ENCODE data around the gene ACAP1.

The ACAP1 gene

DNA sequence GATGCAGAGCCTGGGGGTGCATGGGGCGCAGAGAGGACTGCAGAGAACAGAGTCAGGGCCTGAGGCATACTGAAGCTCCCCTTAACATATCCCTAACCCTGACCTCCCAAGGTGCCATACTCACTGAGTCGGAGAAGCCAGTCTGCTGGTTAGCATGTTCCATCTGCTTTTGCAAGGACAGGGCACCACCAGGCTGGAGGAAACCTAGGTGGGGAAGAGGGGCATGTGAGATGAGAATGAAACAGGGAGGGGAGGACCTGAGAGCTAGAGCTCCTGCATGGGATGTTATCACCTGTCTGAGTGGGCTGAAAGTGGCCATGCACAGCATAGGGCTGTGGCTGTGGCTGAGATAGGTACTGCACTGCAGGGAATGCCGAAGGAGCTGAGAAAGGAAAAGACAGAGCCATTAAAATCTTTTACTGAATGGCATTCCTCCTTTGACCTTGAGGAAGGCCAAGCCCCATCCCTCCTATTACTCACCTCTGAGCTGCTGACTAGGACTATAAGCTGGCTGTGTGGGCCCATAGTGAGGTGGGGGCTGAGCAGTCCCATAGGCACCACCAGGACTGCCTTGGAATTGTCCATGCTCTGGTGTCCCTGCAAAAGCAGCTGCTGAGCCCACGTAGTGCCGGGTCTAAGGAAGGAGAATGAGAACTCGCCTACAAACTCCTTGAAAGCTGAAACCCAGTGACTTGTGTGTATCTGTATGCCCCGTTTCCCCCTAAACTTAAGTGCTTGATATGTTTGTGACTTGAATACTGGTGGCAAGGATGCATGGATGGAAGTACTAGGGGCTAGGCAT lies 23.0 kb upstream of the ACAP1 start:
- Histone ChIP-seq H3K4me3 (ENCODE audit: low read length) (peak overlapping the region; percentile 90), H3K9me3 (ENCODE audit: control insufficient read depth, low read length) (no peaks in the 10 kb centered on the region), H3K27me3 (replicated peaks; ENCODE audit: control insufficient read depth, insufficient read depth, low read length) (no peaks in the 10 kb centered on the region), H3K4me1 (ENCODE audit: control insufficient read depth, insufficient read depth, low read length) (peaks cover 56% of the 10 kb centered on the region), H3K36me3 (ENCODE audit: control insufficient read depth, insufficient read depth, low read length, severe bottlenecking) (peaks cover 66% of the 10 kb centered on the region), H3K9ac (ENCODE audit: low read length) (peak overlapping the region; percentile 91)
- no peak for DNase-seq (ENCODE audit: low read depth)

DNA sequence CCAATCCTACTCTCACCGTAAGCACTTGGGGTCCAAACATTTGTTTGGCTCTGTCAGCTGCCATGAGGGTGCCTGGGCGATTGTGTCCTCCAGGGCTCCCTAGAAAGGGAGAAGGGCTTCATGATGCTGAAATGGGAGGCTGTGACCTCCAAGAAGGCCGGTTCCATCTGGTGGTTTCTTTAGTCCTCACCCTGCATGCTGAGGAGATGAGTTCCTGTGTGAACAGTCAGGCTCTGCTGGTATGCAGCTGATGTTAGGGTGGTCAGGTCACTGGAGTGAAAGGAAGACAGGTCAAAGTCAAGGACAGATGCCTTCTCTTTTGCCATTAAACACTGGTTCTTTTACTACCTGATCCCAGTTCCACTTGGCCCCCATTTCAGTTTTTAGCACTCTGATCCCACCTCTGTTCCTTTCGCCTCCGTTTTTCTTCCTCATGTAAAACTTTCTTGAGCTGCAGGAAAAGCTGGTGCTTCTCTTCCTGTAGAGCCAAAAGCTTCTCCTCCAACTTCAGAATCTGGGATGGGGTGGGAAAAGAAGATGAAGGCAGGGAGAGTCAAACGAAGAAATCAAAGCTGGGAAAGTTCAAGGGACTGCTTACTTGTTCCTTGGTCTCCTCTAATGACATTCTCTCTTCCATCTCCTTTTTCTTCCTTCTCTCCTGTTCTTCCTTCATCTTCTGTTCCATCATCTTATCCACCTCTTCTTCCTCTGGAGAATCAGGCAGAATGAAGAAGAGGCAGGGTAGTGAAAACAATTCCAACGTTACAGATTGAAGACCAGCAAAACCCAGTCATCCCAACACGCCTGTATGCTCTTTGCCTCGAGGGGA lies 22.2 kb upstream of the ACAP1 start:
- no peaks in the 10 kb centered on the region for H3K27me3 ChIP-seq (replicated peaks; ENCODE audit: control insufficient read depth, insufficient read depth, low read length)
- H3K36me3 ChIP-seq (ENCODE audit: control insufficient read depth, insufficient read depth, low read length, severe bottlenecking): peaks cover 74% of the 10 kb centered on the region
- peak overlapping the region; percentile 90 for H3K4me3 ChIP-seq (ENCODE audit: low read length)
- peaks cover 55% of the 10 kb centered on the region for H3K4me1 ChIP-seq (ENCODE audit: control insufficient read depth, insufficient read depth, low read length)
- no peaks in the 10 kb centered on the region for H3K9me3 ChIP-seq (ENCODE audit: control insufficient read depth, low read length)
- H3K9ac ChIP-seq (ENCODE audit: low read length): peak overlapping the region; percentile 91
- DNase-seq (ENCODE audit: low read depth): no peak

GRCh38 chr17:7314719-7315569 lies 21.4 kb upstream of the ACAP1 start, which contains the start of gene GPS2:
GPS2 (minus strand) TSS chr17:7315360; CDS start chr17:7315052, 308 bp downstream.
- DNase-seq (ENCODE audit: low read depth): peak; percentile 93
- no peaks in the 10 kb centered on the region for H3K9me3 ChIP-seq (ENCODE audit: control insufficient read depth, low read length)
- peak within 1 kb of the TSS; percentile 90 for H3K4me3 ChIP-seq (ENCODE audit: low read length)
- H3K36me3 ChIP-seq (ENCODE audit: control insufficient read depth, insufficient read depth, low read length, severe bottlenecking): peaks cover 67% of the 10 kb centered on the region
- no peaks in the 10 kb centered on the region for H3K27me3 ChIP-seq (replicated peaks; ENCODE audit: control insufficient read depth, insufficient read depth, low read length)
- peak within 1 kb of the TSS; percentile 91 for H3K9ac ChIP-seq (ENCODE audit: low read length)
- peaks cover 46% of the 10 kb centered on the region for H3K4me1 ChIP-seq (ENCODE audit: control insufficient read depth, insufficient read depth, low read length)

DNA sequence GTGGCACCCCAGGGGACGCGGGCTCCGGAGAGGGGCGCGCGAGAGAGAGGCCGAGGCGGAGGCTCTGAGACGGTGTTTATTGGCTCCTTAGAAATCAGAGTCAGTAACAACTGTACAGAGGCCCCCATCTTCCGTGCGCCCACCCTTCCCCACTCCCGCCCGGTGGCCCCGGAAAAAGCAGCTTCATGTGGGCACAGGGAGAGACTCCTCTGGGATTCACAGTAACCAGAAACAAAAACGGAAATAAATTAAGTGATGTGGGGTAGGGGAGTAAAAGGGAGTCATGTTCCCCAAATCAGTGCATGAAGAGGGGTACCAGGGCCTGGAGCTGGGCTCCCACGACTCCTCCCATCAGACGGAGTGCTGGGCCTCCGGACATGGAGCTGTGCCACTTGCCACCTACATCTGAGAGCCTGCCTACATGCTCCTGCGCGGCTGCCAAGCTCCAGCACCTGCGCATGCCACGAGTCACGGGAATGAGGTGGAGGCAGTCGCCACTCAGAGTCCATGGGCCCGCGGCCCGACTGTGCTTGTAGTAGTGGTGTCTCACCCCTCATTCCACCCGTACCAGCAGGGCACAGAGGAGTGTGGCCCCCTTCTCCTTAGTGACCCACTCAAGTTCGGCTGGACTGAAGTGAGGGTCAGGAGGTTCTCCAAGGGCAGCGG lies 20.6 kb upstream of the ACAP1 start:
- Histone ChIP-seq H3K36me3 (ENCODE audit: control insufficient read depth, insufficient read depth, low read length, severe bottlenecking) (peaks cover 65% of the 10 kb centered on the region), H3K4me1 (ENCODE audit: control insufficient read depth, insufficient read depth, low read length) (peaks cover 39% of the 10 kb centered on the region), H3K27me3 (replicated peaks; ENCODE audit: control insufficient read depth, insufficient read depth, low read length) (no peaks in the 10 kb centered on the region), H3K9ac (ENCODE audit: low read length) (peak overlapping the region; percentile 91), H3K4me3 (ENCODE audit: low read length) (peak overlapping the region; percentile 90), H3K9me3 (ENCODE audit: control insufficient read depth, low read length) (no peaks in the 10 kb centered on the region)
- DNase-seq (ENCODE audit: low read depth): no peak

GRCh38 chr17:7317161-7317803 lies 19.0 kb upstream of the ACAP1 start:
- Histone ChIP-seq H3K4me3 (ENCODE audit: low read length) (no peak overlapping the region), H3K27me3 (replicated peaks; ENCODE audit: control insufficient read depth, insufficient read depth, low read length) (no peaks in the 10 kb centered on the region), H3K36me3 (ENCODE audit: control insufficient read depth, insufficient read depth, low read length, severe bottlenecking) (peaks cover 66% of the 10 kb centered on the region), H3K9ac (ENCODE audit: low read length) (no peak overlapping the region), H3K9me3 (ENCODE audit: control insufficient read depth, low read length) (no peaks in the 10 kb centered on the region), H3K4me1 (ENCODE audit: control insufficient read depth, insufficient read depth, low read length) (peaks cover 29% of the 10 kb centered on the region)
- DNase-seq (ENCODE audit: low read depth): no peak

DNA sequence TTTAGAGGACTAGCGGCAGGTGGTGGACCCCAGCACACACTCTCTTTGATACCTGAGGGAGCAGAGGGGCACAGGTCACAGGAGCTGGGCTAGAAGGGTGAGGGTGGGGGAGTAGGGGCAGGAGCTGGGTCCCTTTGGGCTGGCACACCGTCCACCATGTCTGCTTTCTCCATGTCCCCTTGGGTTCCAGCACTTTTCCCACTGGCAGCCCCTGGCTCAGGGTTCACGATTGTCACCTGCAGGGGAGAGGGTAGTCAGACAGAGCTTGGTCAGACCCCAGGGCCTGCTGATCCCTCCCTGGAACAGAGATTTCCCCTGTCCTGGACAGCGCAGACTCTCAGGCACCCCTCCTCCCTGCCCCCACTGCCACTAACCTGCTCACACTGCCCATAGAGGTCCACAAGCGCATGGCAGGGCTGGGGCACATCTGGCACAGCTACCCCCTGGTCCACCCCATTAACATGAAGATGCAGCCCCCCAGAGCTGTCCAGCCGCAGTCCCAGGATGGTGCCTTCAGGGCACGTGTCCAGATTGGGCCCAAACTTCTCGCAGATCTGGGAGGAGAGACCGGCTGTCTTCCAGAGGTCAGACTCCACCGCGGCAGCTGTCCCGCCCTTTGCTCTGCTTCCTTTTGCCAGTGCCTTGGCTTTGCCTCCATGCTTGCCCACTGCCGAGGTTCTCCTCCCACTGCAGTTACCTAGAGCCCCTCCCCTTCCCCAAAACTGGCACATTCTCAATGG lies 18.0 kb upstream of the ACAP1 start:
- Histone ChIP-seq H3K27me3 (replicated peaks; ENCODE audit: control insufficient read depth, insufficient read depth, low read length) (no peaks in the 10 kb centered on the region), H3K9me3 (ENCODE audit: control insufficient read depth, low read length) (no peaks in the 10 kb centered on the region), H3K4me3 (ENCODE audit: low read length) (no peak overlapping the region), H3K9ac (ENCODE audit: low read length) (no peak overlapping the region), H3K4me1 (ENCODE audit: control insufficient read depth, insufficient read depth, low read length) (peaks cover 19% of the 10 kb centered on the region), H3K36me3 (ENCODE audit: control insufficient read depth, insufficient read depth, low read length, severe bottlenecking) (peaks cover 66% of the 10 kb centered on the region)
- no peak for DNase-seq (ENCODE audit: low read depth)

- H3K4me1 ChIP-seq (ENCODE audit: control insufficient read depth, insufficient read depth, low read length): no peaks in the 10 kb centered on the region
- no peak for DNase-seq (ENCODE audit: low read depth)
- H3K4me3 ChIP-seq (ENCODE audit: low read length): no peak overlapping the region
- no peak overlapping the region for H3K9ac ChIP-seq (ENCODE audit: low read length)
- H3K27me3 ChIP-seq (replicated peaks; ENCODE audit: control insufficient read depth, insufficient read depth, low read length): no peaks in the 10 kb centered on the region
- no peaks in the 10 kb centered on the region for H3K9me3 ChIP-seq (ENCODE audit: control insufficient read depth, low read length)
- H3K36me3 ChIP-seq (ENCODE audit: control insufficient read depth, insufficient read depth, low read length, severe bottlenecking): peaks cover 77% of the 10 kb centered on the region
These were observed 14.9 kb upstream of the ACAP1 start for GRCh38 chr17:7321466-7321865.

DNA sequence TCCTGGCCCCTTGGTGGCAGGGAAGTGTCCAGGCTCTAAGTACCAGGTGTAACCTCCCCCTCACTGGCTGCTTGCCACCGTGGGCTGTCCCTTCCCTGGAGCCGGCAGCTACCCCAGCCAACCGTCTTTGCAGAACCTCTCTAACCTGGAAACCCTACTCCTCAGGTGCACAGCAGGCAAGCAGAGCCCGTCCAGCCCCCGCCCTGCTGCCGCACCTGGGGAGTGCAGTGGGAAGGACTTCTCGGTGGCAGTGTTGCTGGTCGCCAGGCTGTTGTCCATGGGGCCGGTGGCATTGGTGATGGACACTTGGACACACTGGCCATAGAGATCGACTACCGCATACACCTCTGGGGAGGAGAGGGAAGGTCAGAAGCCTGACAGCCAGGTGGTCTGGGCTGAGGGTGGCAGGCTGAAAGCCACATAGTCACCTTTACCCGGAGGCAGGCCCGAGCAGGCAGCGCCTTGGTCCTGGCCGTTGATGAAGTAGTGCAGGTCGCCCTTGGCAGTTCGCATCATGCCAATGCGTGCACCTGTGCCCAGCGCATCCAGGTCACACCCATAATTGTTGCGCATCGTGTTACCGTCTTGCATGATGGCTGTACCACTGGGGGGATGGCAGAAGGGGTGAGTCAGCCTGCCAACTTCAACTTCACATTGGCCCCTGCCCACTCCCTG lies 13.7 kb upstream of the ACAP1 start:
- DNase-seq (ENCODE audit: low read depth): no peak
- no peaks in the 10 kb centered on the region for H3K9me3 ChIP-seq (ENCODE audit: control insufficient read depth, low read length)
- peaks cover 2% of the 10 kb centered on the region for H3K4me1 ChIP-seq (ENCODE audit: control insufficient read depth, insufficient read depth, low read length)
- H3K9ac ChIP-seq (ENCODE audit: low read length): no peak overlapping the region
- H3K27me3 ChIP-seq (replicated peaks; ENCODE audit: control insufficient read depth, insufficient read depth, low read length): no peaks in the 10 kb centered on the region
- no peak overlapping the region for H3K4me3 ChIP-seq (ENCODE audit: low read length)
- peaks cover 71% of the 10 kb centered on the region for H3K36me3 ChIP-seq (ENCODE audit: control insufficient read depth, insufficient read depth, low read length, severe bottlenecking)

- H3K27me3 ChIP-seq (replicated peaks; ENCODE audit: control insufficient read depth, insufficient read depth, low read length): no peaks in the 10 kb centered on the region
- no peaks in the 10 kb centered on the region for H3K9me3 ChIP-seq (ENCODE audit: control insufficient read depth, low read length)
- H3K4me1 ChIP-seq (ENCODE audit: control insufficient read depth, insufficient read depth, low read length): peaks cover 12% of the 10 kb centered on the region
- no peak overlapping the region for H3K4me3 ChIP-seq (ENCODE audit: low read length)
- peaks cover 59% of the 10 kb centered on the region for H3K36me3 ChIP-seq (ENCODE audit: control insufficient read depth, insufficient read depth, low read length, severe bottlenecking)
- peak; percentile 59 for DNase-seq (ENCODE audit: low read depth)
- H3K9ac ChIP-seq (ENCODE audit: low read length): no peak overlapping the region
These were observed 12.4 kb upstream of the ACAP1 start for GRCh38 chr17:7323731-7324437.
